ENCODE data around the gene NSG2.
"Not testable (repeated sequence)": the region's sequence is repeated elsewhere in the genome, so short reads cannot be mapped to it uniquely, and the experiment has no call there.

GRCh38 chr5:174147012-174147411 lies 101.5 kb downstream of the NSG2 start:
- not testable (repeated sequence) for TF ChIP-seq CTCF, POLR2A (IDR thresholded peaks at IDR 0.05)
